DMS79 (cell line): ENCODE measurements around the gene MPRIP.
A peak's percentile ranks its signal among the peaks of the same experiment; 100 is the strongest.

Source experiments
- DNase-seq: peaks from one replicate; lab custom pipeline; 2025; lab: John Stamatoyannopoulos, UW

The MPRIP gene

GRCh38 chr17:17166446-17166845, 124.2 kb downstream of the MPRIP start:
- no peak for DNase-seq

DNA sequence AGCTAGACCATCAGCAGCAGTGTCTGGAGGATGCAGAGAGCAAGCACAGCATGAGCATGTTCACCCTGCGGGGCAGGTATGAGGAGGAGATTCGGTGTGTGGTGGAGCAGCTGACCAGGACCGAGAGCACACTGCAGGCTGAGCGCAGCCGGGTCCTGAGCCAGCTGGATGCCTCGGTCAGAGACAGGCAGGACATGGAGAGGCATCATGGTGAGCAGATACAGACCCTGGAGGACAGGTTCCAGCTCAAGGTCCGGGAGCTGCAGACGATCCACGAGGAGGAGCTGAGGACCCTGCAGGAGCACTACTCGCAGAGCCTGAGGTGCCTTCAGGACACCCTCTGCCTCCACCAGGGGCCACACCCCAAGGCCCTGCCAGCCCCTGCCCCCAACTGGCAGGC, 125.1 kb downstream of the MPRIP start:
- no peak for DNase-seq

DNA sequence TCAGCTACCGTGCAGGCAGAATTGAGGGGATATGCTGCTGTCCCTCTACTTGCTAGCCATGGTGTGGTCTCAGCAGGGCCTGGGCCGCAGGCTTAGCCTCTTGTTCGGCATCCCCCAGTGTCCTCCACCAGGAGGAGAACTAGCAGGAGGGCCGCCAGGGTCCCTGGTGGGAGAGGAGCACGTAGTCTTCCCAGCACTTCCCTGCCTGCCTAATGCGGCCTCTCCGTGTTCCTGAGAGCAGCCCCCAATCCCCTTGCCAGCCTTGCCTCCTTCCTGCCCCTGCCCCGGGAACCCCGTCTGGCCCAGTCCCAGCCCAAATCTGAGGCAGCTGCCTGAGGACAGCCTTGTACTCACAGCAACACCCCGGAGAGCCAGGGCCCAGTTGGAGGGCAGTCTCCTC, 125.7 kb downstream of the MPRIP start:
- DNase-seq = no peak

DNA sequence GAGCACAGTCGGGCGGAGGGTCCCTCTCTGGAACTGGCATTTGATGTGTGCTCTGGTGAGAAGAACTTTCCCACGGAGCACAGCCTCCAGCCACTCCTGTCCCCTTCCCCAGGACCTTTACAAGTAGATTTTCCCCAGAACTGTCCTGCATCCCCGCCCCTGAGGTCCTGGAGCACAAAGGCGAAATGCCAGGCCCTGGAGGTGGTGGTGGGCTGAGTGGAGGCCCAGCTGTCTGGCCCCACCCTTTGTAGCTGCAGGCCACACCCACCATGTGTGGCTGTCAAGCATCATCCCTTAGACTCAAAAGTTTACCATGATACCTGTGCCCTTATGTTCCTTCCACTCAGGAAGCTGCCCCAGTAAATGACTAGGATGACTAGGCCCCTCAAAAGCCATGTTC, 126.1 kb downstream of the MPRIP start:
- DNase-seq = no peak

DNA sequence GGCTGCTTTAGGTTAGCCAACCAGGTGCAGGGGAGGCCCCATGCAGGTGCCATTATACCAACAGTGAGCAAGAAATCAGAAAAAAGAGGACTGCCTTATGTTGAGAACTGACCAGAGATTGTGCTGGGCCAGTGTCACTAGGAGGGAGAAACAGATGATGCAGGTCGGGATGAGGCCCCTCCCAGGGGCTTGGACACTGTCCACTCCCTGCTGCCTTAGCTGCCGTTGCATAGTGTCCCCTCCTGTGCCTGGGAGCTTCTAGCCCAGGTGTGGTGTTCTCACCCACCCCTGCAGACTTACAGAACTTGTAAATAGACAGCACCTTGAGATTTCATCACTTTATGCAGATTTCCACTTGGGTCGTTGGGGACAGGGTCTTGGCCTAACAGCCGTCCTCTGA, 127.1 kb downstream of the MPRIP start:
- no peak for DNase-seq

- no peak for DNase-seq
Measured at GRCh38 chr17:17170346-17170985, 128.2 kb downstream of the MPRIP start.

- DNase-seq = no peak
Measured at GRCh38 chr17:17171186-17171585, 128.9 kb downstream of the MPRIP start.

DNA sequence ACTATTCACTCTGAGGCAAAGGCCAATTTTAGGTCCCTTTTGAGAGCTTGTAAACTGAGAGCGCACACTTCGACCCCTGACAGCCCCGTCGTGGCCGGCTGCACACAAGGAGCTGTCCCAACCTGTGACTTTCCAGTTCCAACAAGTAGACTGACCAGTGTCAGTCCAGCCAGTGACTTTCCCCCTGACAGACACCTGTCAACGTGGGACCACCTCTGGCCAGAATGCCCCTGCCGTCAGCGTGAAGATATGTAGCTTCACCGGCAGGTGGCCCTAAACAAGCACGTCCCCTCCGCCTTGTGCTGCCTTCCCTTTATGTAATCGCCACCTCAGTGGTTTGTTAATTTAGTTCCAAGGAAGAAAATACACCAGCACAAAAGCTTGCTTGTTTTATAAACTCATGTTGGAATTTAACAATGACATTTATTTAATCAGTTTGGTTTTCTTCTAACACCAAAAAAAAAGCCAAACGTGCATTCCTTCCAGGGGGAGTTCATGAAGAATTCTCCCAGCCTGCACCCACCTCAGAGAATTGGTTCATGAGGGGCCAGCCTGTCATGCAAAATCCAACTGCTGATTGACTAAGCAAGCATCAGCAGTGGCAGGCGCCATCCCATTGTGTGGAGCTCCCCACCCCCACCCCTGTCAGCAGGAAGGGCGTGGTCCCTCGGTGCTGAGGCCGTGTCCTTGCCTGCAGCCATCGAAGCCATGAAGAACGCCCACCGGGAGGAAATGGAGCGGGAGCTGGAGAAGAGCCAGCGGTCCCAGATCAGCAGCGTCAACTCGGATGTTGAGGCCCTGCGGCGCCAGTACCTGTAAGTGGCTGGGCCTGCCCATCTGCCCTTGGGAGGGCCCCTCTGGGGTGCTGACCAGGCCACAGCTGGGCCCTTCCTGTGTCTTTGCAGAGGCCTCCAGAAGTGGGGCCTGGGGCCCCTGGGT, 130.0 kb downstream of the MPRIP start:
- no peak for DNase-seq

DNA sequence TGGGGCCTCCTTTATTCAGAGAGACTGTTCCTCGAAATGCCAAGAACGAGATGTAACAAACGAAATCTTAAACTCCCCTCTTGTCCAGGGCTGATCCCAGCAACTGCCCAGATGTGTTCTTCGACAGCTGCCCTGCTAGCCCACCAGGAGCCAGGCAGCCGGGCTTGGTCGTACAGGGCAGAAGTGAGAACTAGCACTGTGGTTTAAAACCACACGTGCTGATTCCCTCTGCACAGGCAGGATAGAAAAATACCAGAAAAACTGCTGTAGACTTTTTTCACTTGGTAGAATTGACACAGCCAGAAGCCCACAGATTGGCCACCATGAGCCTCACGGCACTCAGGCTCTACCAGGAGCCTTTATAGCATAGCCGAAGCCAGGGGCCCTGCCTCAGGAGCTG, 130.7 kb downstream of the MPRIP start:
- DNase-seq = no peak

DNA sequence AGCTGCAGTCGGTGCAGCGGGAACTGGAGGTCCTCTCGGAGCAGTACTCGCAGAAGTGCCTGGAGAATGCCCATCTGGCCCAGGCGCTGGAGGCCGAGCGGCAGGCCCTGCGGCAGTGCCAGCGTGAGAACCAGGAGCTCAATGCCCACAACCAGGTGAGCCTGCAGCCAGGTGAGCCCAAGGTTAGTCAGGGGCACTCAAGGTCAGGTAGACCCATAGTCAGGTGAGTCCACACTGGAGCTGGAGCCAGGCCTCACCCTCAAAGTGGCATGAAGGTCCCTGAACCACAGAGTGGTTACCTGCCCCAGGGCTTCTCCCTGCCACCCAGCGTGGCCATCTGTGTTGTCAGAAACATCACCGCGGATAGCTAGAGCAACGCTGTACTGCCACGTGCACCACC, 131.7 kb downstream of the MPRIP start:
- DNase-seq = no peak

- DNase-seq = no peak
Measured at GRCh38 chr17:17175340-17175739, 133.1 kb downstream of the MPRIP start.

DNA sequence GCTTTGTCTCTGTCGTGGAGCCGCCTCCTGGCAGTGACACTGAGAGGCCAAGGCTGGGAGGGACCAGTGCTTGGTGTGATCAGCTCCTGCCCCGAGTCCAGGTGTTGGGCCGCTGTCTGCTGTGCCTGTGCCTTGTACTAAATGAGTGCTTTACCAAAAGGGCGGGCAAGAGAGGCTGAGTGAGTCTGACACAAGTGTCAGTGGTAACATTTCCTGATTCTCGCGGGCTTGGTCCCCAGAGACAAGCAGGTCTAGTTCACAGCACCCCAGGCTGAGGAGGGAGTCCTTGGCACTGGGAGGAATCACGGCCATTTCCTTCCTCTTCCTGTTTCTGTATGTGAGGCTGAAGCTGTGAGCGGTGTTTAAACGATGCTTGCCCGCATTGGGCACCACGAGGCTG, 133.7 kb downstream of the MPRIP start:
- no peak for DNase-seq

DNA sequence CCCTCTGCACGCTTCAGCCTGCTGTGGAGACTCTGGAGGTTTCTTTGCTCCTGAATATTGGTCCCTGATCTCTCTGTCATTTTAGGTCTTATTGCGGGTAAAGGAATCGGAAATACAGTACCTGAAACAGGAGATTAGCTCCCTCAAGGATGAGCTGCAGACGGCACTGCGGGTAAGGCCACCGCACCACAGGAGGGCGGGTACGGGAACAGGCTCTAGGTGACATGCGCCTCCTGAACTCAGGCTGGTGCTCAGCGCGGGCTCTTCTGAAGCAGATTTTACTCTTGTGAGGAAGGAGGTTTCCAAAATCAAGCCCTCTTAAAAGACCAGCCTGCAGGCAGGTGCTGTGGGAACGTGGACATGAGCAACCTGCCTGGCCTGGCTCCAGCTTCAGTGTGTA, 134.1 kb downstream of the MPRIP start:
- DNase-seq = no peak

DNA sequence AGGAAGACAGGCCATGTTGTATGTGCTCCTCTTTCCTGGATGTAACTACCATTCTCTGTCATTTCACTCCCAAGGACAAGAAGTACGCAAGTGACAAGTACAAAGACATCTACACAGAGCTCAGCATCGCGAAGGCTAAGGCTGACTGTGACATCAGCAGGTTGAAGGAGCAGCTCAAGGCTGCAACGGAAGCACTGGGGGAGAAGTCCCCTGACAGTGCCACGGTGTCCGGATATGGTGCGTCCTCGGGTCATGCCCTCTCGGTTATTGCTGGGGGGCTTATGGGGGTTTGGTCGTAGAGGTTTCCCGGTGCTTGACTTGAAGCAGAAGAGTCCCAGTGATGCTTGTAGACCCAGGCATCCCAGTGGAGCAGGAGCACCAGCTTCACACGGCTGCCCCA, 134.9 kb downstream of the MPRIP start:
- no peak for DNase-seq

DNA sequence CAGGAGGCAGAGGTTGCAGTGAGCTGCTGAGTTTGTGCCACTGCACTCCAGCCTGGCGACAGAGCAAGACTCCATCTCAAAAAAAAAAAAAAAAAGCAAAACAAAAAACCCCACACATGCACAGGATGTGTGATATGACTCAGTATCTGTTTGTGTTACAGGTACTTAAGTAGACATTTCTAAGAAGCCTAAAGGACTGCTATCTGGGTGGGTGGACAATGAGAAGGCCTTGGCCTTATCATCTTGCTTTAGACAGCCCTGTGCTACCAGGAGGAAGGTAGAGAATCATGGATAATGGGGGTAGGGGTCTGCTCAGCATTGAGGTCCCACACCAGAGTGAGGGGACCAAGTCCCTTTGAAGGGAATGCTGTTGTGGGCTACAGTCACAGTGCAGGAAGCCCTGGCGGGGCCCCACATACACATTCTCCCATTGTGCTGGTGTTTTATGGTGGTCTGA, 137.1 kb downstream of the MPRIP start:
- no peak for DNase-seq

DNA sequence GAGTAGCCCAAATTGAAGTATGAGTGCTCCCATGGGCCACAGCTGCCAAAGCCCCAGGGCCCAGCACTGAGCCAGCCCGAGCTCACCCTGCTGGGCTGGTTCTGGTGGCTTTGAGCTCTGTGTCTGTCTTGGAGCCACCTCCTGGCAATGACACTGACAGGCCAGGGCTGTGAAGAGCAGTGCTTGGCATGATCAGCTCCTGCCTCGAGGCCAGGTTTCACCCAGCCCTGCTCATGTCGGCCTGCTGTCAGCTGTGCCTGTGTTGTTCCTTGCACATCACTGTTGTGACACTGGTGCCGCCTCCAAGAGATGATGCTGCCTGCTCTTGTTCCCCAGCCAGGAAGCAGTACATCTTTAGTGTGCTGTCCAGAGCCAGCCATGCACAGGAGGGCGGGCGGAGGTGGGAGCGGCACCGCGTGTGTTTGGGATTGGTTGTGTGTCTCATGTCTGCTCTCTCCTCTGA, 137.9 kb downstream of the MPRIP start:
- DNase-seq = no peak

DNA sequence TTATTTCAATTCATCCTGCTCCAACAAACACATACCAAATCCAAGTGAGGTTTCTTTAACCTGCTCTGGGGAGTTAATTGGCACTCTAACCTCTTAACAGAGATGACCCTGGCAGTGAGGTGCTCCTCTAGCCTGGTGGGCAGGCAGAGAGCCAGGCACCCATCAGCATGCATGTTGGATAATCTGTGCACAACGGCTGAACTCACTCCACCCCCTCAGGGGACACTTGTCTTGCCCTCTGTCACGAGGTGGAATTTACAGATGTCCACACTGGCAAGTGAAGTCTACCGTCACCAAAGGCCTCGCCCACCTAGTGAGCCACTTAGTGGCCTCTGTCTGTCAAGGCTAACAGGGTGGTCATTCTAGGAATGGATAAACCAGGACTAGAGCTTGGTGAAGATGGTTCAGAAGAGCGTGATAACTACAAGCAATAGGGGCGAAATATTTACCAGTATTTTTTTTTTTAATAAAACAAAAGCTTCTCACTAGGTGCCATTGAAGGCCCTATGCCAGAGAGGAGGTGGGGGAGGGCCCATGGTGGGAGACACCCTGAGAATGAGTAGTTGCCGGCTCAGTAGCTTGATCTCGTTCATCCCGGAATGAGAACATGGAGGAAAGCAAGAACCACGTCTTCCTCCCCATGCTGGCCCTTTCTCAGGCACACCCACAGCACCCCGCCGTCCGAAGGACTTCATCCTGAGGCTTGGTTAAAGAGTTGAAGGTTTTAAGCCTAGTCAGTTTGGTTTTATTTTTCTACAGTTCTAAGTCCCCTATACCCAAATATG, 138.7 kb downstream of the MPRIP start:
- no peak for DNase-seq

DNA sequence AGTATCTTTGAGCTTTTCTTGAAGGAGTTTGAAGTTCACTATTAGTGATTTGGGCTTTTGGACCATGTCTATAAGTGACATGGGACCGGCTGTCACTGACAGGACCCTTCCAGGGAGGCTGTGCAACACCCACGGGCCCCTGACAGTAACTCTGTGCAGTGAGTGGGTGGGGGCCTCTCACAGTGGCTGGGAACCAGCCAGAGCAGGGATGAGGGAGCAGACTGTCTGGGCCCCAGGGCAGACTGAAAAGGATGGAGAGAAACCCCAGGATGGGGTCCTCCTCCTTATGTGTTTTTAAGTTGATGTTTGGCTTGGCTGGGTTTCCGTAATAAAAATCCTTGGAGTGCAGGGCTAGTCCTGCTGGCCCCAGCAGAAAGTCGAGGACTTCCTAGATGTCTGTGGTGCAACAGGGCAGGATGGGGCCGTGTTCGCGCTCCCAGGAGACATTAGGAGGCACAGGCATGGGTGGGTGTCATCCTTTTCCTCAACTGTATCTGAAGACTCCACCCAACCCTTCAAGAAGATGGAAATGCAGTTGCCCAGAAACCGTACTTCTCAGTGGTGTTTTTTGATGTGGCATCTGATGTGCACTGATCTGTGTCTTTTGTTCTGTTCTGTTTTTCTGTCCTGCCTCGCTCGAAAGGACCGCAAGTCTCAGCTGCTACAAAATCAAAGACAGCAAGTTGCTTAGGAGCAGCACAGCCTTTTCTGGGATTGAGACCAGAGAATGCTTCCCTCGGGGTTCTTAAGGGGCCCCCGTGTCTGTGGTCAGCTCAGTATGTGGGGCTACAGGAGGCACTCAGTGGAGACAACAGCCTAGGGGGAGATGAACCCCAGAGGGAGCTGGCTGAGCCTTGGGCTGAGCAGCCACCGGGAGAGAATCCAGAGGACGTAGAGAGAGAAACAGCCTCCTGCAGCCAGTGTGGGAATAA, 139.7 kb downstream of the MPRIP start:
- no peak for DNase-seq

DNA sequence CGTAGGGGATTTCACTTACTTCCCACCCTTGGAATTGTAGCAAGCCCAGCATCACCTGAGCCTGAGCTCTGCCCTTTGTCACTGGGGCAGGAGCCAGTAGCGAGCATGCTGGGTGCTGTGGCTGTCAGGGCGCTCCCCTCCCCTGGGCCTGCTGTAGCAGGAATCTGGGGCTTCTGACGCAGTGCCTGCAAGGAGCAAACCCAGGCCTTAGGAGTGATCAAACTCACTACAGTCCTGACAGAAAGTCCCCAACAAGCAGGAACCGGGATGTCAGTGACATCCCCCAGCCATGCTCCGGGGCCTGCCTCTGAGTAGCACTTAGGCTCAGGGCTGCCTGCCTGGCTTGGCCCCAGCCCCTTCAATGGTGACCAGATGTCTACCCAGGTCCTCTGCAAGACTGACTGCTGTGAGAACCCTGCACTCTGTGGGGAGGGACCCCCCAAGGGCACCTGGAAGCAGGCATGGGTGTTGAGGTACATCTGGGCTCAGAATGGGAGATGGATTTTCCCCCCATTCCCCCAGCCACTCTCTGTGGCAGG, 140.4 kb downstream of the MPRIP start:
- DNase-seq = peak; percentile 39

GRCh38 chr17:17183744-17184143, 141.5 kb downstream of the MPRIP start:
- no peak for DNase-seq
